PFSK-1 (cell line): ENCODE measurements around the gene ANKRD2.

Experiments
- FOXP2 ChIP-seq: optimal IDR thresholded peaks from 2 replicates; pipeline ENCODE3; 2011; ENCODE audit warnings: borderline replicate concordance, control low read depth, inconsistent platforms; ENCODE audit not compliant: insufficient read depth; ENCODE audit errors: extremely low read length, extremely low read depth
- POLR2AphosphoS5 ChIP-seq: IDR thresholded peaks from 2 replicates; pipeline ENCODE4 v1.6.1; 2012; ENCODE audit warnings: low read depth, mild to moderate bottlenecking, control low read depth, low read length, moderate library complexity
- SIN3A ChIP-seq: IDR thresholded peaks from 2 replicates; pipeline ENCODE4 v1.6.1; 2012; ENCODE audit warnings: mild to moderate bottlenecking, low read length, moderate library complexity, borderline replicate concordance; ENCODE audit not compliant: insufficient read depth
- TAF1 ChIP-seq: IDR thresholded peaks from 2 replicates; pipeline ENCODE4 v1.6.1; 2012; ENCODE audit warnings: low read length, control low read depth, borderline replicate concordance; ENCODE audit not compliant: insufficient read depth
- TF ChIP-seq, protein P1 (sequence below), 2 experiments: IDR thresholded peaks; 2 replicates each; pipeline versions ENCODE4 v1.6.1 to v1.8.0; 2011 to 2012; ENCODE audit warnings: low read depth in 2 of 2, low read length in 2 of 2, control low read depth in 1 of 2, inconsistent platforms in 1 of 2, mild to moderate bottlenecking in 1 of 2, moderate library complexity in 1 of 2; ENCODE audit not compliant: insufficient read depth in 1 of 2

Gene ANKRD2

DNA sequence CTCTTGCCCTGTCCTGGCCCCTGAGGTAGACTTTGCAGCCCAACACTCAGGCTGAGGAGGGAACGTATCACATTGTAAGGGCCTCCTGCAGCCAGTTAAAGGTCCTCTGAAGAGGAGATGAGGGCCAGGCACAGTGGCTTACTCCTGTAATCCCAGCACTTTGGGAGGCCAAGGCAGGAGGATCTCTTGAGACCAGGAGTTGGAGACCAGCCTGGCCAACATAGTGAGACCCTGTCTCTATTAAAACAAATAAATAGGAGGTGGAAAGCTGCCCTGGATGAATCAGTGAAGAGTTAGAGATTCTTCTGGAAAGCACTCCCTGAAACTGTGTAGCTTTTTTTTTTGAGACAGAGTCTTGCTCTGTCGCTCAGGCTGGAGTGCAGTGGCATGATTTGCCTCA is 14.6 kb downstream of the ANKRD2 start:
- TF ChIP-seq FOXP2 (no peak), SIN3A (no peak), TAF1 (no peak), POLR2AphosphoS5 (no peak)
- TF ChIP-seq, protein P1, sequence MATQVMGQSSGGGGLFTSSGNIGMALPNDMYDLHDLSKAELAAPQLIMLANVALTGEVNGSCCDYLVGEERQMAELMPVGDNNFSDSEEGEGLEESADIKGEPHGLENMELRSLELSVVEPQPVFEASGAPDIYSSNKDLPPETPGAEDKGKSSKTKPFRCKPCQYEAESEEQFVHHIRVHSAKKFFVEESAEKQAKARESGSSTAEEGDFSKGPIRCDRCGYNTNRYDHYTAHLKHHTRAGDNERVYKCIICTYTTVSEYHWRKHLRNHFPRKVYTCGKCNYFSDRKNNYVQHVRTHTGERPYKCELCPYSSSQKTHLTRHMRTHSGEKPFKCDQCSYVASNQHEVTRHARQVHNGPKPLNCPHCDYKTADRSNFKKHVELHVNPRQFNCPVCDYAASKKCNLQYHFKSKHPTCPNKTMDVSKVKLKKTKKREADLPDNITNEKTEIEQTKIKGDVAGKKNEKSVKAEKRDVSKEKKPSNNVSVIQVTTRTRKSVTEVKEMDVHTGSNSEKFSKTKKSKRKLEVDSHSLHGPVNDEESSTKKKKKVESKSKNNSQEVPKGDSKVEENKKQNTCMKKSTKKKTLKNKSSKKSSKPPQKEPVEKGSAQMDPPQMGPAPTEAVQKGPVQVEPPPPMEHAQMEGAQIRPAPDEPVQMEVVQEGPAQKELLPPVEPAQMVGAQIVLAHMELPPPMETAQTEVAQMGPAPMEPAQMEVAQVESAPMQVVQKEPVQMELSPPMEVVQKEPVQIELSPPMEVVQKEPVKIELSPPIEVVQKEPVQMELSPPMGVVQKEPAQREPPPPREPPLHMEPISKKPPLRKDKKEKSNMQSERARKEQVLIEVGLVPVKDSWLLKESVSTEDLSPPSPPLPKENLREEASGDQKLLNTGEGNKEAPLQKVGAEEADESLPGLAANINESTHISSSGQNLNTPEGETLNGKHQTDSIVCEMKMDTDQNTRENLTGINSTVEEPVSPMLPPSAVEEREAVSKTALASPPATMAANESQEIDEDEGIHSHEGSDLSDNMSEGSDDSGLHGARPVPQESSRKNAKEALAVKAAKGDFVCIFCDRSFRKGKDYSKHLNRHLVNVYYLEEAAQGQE (IDR thresholded peaks at IDR 0.05; ENCODE audit: insufficient read depth in 1 of 2, low read depth in 2 of 2, low read length in 2 of 2): no peak

DNA sequence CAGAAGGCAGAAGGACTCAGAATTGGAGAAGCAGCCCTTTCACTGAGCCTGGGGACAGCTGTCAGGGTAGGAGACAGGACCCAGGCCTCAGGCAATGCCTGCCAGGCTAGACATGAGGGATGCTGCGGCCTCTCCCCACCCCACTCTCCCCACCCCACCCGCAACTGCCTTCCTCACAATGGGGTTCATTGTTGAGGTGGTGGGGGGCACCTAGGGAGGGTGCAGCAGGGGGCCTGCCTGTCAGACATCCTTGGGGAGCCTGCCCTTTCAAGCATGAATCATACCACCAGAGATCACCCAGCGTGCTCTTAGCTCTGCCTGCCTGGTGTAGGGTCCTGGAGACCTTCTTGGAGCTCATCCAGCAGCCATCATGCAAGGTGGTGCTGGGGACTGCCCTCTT is 16.9 kb downstream of the ANKRD2 start, which contains the start of gene C10orf62:
C10orf62 (plus strand) TSS at position 243 of the 400 bp plus-strand sequence. CDS start 177 bp downstream, outside the sequence.
- TF ChIP-seq SIN3A: no peak
- TF ChIP-seq, protein P1 (IDR thresholded peaks at IDR 0.05; ENCODE audit: insufficient read depth in 1 of 2, low read depth in 2 of 2, low read length in 2 of 2): no peak

DNA sequence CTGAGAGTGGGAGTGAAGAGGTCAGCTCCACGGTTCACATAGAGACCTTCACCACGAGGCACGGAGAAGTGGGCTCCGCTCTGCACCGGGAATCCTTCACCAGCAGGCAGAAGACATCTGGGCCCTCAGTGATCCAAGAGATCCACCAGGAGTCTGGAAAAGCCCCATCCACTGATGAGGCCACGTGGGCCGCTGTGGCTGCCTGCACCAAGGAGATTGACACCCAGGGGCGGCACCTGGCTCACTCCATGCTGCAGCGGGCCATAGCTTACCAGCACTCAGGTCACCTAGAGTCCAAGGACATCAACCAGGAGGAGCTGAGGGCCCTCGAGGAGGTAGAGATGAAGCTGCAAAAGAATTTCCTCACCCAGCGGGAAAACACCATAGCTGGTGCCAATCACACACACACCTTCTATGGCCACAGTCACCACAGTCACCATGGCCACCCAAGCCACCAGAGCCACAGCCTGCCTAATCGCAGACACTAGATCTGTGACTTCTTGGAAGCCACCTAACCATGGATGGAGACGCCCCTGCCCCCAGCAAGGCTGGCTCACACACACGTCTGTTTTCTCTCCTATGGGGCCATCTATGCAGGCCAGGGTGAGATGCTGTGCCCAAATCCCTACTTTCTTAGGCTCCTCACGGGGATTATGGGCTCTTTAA is 17.6 kb downstream of the ANKRD2 start:
- TF ChIP-seq TAF1: no peak
- no peak for TF ChIP-seq FOXP2
- no peak for TF ChIP-seq POLR2AphosphoS5
- TF ChIP-seq SIN3A: no peak
- TF ChIP-seq, protein P1 (IDR thresholded peaks at IDR 0.05; ENCODE audit: insufficient read depth in 1 of 2, low read depth in 2 of 2, low read length in 2 of 2): no peak

DNA sequence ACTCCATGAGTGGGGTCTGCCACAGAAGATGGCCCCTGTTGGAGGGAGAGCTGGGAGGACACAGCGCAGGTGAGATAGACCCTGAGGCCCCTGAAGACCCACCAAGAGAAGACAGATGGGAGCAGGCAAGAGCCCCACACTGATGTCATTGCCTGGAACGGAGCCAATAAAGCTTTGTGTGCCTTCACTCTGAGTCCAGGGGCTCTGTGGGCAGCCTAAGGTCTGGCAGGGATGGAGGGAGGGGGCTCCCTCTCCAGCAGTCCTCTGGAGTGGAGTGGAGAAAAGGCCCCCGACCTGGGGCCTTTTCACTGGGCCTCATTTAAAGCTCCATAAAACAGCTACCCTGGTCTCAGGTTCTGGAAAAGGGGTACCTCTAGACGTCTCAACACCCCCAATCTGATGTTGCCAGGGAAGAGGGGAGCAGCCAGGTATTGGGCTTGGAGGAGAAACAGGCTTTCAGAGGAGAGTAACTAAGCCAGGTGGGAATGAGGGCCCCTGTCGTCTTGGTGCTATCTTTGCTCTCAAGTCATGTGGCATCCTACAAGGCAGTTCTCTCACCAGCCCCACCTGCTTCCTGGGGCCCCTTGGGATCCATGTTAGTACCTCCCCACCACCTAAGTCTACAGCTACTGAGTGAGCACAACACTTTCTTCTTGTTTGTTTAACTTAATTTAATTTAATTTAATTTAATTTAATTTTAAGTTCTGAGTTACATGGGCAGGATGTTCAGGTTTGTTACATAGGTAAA is 18.3 kb downstream of the ANKRD2 start:
- no peak for TF ChIP-seq POLR2AphosphoS5
- no peak for TF ChIP-seq TAF1
- no peak for TF ChIP-seq SIN3A
- TF ChIP-seq FOXP2: no peak
- TF ChIP-seq, protein P1 (IDR thresholded peaks at IDR 0.05; ENCODE audit: insufficient read depth in 1 of 2, low read depth in 2 of 2, low read length in 2 of 2): no peak
